GM18861 (cell line): ENCODE measurements around the gene ATG2A.
"Not testable (repeated sequence)": the region's sequence is repeated elsewhere in the genome, so short reads cannot be mapped to it uniquely, and the experiment has no call there.

Source experiments
- ATAC-seq: cut with Tn5 transposase; IDR thresholded peaks from one replicate; pipeline ENCODE4 v1.9.1; 2021; ENCODE audit not compliant: unreplicated experiment

Gene ATG2A

GRCh38 chr11:64857485-64857884 is 59.5 kb downstream of the ATG2A start:
- ATAC-seq = no peak

- no peak for ATAC-seq
Observed at GRCh38 chr11:64856382-64857227, 60.4 kb downstream of the ATG2A start.

- no peak for ATAC-seq
Observed at GRCh38 chr11:64855596-64856304, 61.3 kb downstream of the ATG2A start.

- no peak for ATAC-seq
Observed at GRCh38 chr11:64854534-64855502, 62.2 kb downstream of the ATG2A start.

- no peak for ATAC-seq
Observed at GRCh38 chr11:64854157-64854533, 62.9 kb downstream of the ATG2A start.

GRCh38 chr11:64853709-64854108 is 63.3 kb downstream of the ATG2A start:
- no peak for ATAC-seq

GRCh38 chr11:64852804-64853509 is 64.1 kb downstream of the ATG2A start:
- no peak for ATAC-seq

GRCh38 chr11:64851831-64852351 is 65.1 kb downstream of the ATG2A start:
- peak; percentile 23 for ATAC-seq

- peak; percentile 46 for ATAC-seq
Observed at GRCh38 chr11:64850979-64851567, 65.9 kb downstream of the ATG2A start.

- no peak for ATAC-seq
Observed at GRCh38 chr11:64849598-64850356, 67.2 kb downstream of the ATG2A start.

- ATAC-seq = no peak
Observed at GRCh38 chr11:64848826-64849597, 68.0 kb downstream of the ATG2A start.

- ATAC-seq = no peak
Observed at GRCh38 chr11:64848214-64848825, 68.7 kb downstream of the ATG2A start.

GRCh38 chr11:64846998-64847666 is 69.9 kb downstream of the ATG2A start:
- ATAC-seq = no peak

- ATAC-seq = not testable (repeated sequence)
Observed at GRCh38 chr11:64845776-64846129, 71.3 kb downstream of the ATG2A start.

- ATAC-seq = no peak
Observed at GRCh38 chr11:64845129-64845775, 71.8 kb downstream of the ATG2A start.
